HS-27A (cell line): ENCODE data around the gene NXPH4.

Source experiments
- DNase-seq: peaks from one replicate; pipeline ENCODE4 v3.0.0-alpha.2; 2012; ENCODE audit warnings: low read depth, missing footprints

Gene NXPH4

DNA sequence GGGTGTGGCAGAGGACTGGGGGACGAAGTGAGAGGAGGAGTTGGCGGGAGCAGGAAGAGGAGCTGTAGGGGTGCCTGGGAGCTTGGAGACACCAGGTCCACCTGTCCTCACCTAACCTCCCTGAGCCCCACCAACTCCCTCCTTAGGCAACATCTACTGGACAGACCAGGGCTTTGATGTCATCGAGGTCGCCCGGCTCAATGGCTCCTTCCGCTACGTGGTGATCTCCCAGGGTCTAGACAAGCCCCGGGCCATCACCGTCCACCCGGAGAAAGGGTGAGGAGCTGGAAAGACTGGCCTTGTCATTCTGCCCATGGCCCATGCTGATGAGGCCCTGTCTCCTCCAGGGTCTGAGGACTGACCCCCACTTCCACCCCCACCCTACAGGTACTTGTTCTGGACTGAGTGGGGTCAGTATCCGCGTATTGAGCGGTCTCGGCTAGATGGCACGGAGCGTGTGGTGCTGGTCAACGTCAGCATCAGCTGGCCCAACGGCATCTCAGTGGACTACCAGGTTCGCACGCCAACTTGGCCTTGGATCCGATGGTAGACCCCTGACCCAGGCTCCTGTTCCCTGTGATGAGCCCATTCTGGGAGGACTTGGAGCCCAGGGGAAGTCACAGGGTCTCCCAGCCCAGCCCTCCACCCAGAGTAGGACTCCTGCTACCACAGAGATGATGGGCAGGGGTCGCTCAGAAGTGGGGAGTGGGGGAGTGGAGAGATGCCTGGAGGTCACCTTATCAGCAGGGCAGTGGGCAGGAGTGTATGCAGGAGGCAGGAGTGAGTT is 32.5 kb upstream of the NXPH4 start:
- no peak for DNase-seq

DNA sequence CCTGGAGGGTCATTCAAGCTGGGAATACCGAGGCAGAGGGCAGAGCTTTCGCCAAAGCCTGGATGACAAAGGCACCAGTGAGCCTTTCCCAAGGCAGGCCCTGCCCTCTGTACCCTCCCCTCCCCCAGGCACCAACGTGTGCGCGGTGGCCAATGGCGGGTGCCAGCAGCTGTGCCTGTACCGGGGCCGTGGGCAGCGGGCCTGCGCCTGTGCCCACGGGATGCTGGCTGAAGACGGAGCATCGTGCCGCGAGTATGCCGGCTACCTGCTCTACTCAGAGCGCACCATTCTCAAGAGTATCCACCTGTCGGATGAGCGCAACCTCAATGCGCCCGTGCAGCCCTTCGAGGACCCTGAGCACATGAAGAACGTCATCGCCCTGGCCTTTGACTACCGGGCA is 31.2 kb upstream of the NXPH4 start:
- no peak for DNase-seq

DNA sequence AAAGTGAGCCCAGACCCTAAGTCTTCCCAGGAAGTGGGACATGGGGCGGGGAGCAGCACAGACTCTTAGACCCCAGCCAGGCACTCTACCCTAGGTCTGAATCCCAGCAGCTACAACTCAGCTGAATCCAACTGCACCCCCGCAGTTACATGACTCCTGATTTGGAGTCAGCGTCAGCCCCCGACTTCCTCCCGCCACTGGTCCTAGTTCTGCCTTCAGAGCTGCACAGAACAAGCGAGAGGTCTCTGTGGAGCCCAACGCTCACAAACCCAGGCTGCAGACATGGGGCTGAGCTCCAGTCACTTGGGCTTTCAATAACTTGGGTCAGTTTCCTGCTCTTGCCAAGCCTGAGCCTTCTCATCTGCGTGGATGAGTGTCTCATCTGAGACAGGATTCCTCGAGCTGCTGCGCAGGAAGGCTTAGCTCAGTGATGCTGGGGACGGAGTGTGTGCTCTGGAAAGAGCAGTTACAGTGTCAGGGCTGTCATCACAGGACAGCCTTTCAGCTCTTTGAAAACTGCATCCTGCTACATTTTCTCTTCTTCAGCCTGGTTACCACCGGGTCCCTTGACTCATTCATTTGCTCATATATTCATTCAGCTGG is 30.6 kb upstream of the NXPH4 start:
- no peak for DNase-seq

DNA sequence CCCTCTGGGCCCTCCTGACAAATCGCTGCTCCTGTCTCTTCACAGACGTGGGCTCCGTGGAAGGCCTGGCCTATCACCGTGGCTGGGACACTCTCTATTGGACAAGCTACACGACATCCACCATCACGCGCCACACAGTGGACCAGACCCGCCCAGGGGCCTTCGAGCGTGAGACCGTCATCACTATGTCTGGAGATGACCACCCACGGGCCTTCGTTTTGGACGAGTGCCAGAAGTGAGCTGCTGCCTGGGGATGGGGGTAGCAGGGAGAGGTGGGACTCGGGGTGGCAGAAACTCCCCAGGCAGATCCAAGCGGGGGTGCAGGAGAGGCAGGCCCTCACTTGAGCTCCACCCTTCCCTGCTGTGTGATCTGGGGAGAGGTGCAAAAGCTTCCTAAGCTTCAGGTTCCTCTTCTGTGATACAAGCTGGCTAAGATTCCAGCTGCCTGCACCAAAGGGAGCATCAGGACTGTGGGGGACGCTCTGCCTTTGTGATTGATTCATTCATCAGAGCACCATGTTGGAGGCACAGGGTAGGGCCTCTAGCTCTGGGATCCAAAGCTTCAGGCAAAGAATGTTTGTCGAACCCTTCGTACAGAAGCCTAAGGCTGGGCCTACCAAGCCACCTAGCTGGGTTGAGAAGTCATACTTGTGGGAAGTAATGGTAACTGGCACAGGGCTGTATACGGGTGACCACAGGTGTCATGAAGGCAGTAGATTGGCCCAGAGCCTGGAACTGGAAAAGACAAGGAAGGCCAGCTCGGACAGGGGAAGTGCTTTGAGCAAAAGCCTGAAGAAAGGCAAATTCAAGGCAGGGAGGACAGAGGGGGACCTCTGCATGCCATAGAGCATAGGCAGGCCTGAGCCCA is 29.1 kb upstream of the NXPH4 start:
- DNase-seq: no peak

DNA sequence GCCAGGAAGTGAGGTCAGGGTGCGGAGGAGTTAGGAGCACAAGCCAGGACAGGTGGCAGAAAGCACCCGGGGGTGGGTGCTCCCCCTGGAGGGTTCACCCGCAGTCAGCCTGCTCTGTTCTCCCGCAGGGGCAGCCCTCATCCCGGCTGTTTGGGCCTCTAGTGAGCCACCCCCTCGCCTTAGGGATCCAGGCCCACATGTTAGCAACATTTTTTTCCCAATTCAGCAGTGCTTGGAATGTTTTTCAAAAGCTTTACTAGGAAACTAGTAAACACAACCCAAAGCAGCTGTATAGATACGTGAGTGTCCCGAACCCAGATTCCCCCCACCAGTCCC is 28.5 kb upstream of the NXPH4 start:
- DNase-seq: no peak

DNA sequence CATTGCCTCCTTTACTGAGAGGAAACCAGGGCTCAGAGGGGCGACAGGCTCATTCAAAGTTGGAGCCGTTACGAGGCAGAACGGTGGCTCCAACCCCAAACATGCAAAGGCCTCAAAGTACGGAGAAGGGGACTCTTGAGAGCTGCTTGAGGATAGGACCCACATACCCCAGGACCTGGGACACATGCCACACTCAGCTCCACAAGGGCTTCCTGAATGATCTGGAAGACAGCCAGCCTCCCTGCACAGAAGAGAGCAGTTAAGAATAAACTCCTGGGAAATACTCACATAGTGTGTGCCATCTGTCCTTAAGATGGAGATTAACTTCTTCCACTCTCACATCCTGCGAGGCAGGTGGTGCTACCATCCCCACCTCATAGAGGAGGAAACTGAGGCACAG is 26.6 kb upstream of the NXPH4 start:
- no peak for DNase-seq

DNA sequence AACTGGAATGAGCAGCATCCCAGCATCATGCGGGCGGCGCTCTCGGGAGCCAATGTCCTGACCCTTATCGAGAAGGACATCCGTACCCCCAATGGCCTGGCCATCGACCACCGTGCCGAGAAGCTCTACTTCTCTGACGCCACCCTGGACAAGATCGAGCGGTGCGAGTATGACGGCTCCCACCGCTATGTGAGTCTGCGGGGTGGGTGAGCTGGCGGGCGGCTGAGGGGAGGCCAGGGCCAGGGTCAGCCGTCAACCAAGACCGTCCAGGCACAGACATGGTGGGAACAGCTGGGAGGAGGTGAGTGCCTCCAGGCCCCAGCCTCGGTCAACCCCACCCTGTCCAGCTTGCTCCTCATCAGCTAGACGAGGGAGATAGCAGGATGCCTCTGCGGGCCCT is 25.8 kb upstream of the NXPH4 start:
- DNase-seq: no peak

DNA sequence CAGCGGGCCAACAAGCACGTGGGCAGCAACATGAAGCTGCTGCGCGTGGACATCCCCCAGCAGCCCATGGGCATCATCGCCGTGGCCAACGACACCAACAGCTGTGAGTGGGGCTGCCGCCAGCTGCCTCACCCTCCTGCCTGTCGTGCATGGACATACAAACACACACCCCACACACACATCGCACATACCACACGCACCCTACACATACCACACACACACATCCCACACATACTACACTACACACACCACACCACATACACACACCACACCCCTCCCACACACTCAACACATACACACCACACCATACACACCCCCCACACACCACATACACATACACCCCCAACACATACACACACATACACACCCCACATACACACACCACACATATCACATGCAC is 25.2 kb upstream of the NXPH4 start:
- DNase-seq: no peak

DNA sequence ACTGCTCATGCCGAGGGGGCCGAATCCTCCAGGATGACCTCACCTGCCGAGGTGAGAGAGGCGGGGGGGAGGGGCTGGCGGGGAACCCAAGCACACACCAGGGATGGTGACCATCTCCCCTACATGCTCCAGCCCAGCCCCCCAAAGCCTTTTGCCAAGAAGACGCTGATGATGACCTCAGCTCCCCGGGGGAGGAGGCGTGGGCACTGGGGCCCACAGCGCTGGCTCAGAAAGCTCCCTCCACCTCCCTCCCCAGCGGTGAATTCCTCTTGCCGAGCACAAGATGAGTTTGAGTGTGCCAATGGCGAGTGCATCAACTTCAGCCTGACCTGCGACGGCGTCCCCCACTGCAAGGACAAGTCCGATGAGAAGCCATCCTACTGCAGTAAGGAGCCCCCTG is 23.7 kb upstream of the NXPH4 start:
- DNase-seq: no peak

DNA sequence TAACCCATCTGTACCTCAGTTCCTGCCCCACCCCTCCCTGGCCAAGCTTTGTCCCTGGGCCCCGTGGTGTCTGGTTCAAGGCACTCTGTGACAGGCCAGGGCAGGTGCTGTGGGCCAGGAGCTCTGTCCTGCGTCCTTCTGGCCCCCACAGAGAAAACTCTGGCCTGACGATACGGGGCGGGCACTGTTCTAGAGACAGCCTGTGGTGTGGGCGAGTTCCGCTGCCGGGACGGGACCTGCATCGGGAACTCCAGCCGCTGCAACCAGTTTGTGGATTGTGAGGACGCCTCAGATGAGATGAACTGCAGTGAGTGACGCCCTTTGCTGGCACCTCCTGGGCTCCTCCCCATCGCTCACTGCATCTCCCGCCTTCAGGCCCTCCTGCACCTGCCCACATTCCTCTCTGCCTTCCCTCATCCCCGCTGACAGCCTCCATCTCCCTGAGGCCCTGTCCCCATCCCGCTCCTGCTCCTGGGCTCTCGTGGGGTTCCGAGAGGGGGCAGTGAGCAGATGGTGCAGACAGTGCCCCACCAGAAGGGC is 22.8 kb upstream of the NXPH4 start:
- DNase-seq: no peak

DNA sequence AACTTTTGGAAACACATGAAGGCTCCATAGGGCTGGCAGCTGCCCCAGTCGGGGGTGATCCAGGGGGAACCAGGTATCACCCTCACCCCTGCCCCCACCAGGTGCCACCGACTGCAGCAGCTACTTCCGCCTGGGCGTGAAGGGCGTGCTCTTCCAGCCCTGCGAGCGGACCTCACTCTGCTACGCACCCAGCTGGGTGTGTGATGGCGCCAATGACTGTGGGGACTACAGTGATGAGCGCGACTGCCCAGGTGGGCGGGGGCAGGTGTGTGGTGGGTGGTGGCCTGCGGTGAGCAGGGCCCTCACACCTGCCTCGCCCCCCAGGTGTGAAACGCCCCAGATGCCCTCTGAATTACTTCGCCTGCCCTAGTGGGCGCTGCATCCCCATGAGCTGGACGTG is 22.3 kb upstream of the NXPH4 start:
- DNase-seq: no peak

DNA sequence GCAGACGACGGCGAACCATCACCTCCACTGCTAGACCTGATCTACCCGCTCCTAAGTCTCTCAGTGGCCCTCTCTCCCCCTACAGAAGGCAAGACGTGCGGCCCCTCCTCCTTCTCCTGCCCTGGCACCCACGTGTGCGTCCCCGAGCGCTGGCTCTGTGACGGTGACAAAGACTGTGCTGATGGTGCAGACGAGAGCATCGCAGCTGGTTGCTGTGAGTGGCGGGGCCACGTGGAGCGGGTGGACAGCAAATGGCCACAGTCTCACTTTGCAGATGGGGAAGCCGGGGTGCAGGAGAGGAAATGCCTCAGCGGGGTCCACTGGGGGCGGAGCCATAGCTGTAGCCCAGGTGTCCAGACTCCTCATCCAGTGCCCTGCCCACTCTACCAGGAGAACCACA is 21.4 kb upstream of the NXPH4 start:
- no peak for DNase-seq

DNA sequence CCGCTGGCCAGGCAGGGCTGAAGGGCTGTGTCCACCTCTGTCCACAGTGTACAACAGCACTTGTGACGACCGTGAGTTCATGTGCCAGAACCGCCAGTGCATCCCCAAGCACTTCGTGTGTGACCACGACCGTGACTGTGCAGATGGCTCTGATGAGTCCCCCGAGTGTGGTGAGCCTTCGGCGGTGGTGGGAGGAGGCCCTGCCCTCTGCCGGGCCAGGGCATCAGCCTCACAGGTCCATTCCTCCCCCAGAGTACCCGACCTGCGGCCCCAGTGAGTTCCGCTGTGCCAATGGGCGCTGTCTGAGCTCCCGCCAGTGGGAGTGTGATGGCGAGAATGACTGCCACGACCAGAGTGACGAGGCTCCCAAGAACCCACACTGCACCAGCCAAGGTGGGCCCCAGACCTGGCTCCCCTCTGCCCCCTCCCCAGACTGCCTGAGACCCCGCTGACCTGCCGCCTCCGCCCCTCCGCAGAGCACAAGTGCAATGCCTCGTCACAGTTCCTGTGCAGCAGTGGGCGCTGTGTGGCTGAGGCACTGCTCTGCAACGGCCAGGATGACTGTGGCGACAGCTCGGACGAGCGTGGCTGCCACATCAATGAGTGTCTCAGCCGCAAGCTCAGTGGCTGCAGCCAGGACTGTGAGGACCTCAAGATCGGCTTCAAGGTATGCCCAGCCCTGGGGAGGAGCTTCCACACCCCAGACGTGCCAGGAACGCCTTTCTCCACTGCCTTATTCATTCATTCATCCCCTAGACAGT is 20.8 kb upstream of the NXPH4 start:
- no peak for DNase-seq

DNA sequence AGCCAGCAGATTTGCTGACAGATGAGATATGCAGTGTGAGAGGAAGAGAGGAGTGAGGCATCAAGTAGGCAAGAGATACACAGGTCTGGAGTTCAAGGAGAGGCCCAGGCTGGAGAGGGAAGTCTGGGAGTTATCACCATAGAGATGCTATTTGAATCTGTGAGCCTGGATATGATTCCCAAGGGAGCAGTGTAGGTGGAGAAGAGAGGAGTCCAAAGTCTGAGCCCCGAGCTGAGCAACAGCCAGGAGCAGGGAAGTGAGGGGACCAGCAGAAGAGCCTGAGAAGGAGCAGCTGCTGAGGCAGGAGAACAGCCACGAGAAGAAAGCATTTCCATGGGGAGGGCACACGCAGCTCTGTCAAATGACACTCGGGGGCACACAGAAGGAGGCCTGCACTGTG is 20.2 kb upstream of the NXPH4 start:
- DNase-seq: no peak

DNA sequence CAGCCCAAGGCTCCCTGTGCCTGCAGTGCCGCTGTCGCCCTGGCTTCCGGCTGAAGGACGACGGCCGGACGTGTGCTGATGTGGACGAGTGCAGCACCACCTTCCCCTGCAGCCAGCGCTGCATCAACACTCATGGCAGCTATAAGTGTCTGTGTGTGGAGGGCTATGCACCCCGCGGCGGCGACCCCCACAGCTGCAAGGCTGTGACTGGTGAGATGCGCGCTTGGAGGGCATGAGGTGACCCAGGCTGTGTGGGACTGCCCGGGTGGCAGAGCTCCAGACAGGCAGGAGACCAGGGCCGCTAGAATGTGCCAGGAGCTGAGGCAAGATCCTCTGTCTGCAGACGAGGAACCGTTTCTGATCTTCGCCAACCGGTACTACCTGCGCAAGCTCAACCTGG is 19.6 kb upstream of the NXPH4 start:
- no peak for DNase-seq

DNA sequence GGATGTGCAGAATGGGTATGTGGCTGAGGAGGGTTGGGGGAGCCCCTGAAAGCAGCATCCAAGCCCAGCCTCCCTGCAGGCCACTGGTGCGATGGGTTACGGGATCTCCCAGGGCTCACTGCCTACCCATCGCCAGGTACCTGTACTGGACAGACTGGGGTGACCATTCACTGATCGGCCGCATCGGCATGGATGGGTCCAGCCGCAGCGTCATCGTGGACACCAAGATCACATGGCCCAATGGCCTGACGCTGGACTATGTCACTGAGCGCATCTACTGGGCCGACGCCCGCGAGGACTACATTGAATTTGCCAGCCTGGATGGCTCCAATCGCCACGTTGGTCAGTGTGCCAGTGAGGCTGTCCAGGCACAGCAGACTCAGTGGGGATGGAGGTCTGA is 18.3 kb upstream of the NXPH4 start:
- no peak for DNase-seq

DNA sequence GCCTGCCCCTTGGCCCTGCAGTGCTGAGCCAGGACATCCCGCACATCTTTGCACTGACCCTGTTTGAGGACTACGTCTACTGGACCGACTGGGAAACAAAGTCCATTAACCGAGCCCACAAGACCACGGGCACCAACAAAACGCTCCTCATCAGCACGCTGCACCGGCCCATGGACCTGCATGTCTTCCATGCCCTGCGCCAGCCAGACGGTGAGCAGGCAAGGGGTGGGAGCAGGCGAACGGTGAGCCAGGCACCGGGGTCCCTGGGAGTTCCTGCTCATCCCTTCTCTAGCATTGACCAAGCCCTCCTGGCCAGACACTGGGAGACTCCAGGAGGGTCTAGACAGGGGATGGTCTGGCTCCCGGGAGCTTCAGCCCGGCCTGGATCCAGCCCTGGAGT is 17.4 kb upstream of the NXPH4 start:
- DNase-seq: no peak

DNA sequence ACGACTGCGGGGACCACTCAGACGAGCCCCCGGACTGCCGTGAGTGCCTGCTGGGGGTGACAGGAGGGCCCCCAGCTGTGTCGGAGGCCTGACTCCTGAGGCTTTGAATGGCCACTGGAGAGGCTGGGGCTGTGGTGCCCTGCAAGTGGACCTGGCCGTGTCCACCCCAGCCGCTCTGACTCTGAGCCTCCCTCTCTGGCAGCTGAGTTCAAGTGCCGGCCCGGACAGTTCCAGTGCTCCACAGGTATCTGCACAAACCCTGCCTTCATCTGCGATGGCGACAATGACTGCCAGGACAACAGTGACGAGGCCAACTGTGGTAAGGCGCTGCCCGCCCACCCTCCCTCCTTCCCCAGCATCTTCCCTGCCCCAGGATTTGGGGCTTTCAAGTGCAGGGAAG is 16.1 kb upstream of the NXPH4 start:
- no peak for DNase-seq

DNA sequence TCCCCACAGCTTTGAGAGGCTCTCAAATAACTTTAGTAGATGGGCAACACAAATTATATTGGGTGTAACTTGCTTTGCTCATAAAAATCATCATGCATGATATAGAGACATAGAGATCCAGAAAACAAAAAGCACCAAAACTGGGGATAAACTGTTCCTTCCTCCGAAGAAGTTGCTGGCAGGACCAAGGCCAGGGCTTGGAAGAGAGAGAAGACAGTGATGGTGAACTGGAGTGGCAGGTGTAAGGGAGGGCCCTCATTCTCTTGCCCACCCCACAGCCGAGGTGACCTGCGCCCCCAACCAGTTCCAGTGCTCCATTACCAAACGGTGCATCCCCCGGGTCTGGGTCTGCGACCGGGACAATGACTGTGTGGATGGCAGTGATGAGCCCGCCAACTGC is 15.4 kb upstream of the NXPH4 start:
- DNase-seq: no peak

DNA sequence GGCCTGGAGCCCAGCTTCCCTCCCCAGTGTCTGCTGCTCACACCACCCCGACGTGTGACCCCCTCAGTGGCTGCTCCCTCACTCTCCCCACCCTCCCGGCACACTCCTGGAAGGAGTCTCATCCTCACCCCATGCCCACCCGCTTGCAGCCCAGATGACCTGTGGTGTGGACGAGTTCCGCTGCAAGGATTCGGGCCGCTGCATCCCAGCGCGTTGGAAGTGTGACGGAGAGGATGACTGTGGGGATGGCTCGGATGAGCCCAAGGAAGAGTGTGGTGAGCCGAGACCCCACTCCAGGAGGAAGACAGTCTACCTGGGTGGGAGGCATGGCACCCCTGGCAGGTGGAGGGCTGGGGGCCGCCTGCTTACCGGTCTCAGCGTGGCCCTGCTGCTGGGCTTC is 15.0 kb upstream of the NXPH4 start:
- DNase-seq: no peak

DNA sequence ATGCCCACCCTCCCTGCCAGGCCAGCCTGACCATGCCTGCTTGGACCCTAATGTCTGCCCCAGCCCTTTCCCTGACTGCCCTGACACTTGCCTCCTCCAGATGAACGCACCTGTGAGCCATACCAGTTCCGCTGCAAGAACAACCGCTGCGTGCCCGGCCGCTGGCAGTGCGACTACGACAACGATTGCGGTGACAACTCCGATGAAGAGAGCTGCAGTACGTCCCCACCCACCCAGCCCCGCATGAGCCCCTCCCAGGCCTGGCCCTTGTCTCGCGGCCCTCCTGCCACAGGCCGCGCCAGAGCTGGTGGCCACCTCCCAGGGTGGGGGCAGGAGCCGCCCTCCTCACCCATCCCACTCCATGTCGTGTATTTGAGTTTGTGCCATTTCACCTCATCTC is 14.3 kb upstream of the NXPH4 start:
- DNase-seq: no peak

DNA sequence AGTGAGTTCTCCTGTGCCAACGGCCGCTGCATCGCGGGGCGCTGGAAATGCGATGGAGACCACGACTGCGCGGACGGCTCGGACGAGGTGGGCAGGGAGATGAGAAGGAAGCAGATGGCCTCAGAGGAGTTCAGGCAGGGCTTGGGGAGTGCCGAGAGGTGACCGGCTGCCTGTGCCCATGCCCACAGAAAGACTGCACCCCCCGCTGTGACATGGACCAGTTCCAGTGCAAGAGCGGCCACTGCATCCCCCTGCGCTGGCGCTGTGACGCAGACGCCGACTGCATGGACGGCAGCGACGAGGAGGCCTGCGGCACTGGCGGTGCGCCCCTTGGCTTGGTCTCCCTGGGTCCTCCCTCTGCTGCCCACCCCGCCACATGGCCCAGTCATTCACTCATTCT is 13.4 kb upstream of the NXPH4 start:
- no peak for DNase-seq
